Amniotic stem cell (primary cell): ENCODE data around the gene UBA7.
"Not testable (repeated sequence)": the region's sequence is repeated elsewhere in the genome, so short reads cannot be mapped to it uniquely, and the experiment has no call there.

Experiments used
- DNase-seq: peaks from one replicate; lab custom pipeline; 2025; lab: John Stamatoyannopoulos, UW

The UBA7 gene

DNA sequence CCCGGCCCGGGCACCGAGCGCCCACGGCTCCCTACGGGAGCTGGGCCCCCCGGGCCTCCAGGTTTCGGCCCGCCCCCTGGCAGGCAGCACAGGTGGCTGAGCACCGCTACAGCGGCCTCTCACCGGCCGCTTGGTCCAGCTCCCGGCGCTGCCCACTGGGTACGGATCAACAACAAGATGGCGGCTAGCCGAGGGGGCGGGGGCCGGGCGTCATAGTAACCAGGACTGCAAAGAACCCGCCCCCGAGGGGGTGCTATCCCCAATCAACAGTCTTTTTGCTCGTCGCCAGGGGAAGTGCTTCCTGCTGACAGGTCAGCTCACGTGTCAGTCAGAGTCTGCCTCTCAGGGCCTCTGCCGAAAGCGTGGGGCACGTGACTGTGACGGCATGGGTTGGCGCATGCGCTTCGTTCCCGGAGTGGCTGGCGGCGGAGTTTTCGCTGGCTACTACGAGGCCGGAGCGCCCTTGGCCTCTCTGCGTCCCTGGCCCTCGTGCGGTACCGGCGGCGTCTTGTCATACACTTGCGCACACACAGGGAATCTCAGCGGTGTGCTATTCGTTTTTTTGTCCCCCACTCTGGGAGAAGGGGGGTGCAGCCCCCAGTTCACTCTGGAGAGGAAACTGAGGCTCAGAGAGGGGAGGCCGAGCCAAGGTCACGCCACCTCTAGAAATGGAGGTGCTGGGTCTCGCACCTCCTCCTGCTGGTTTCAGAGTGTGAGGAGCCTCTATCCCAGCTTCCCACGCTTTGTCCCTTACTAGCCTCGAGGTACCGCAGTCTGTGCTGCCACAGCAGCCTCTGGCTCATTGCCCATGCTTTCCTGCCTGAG is 27.2 kb downstream of the UBA7 start, which contains the start of gene IP6K1:
TSS of gene IP6K1 (minus strand) at position 186 of the 825 bp plus-strand sequence. CDS start 38,502 bp downstream, outside the sequence.
- DNase-seq, result peak; percentile 99

DNA sequence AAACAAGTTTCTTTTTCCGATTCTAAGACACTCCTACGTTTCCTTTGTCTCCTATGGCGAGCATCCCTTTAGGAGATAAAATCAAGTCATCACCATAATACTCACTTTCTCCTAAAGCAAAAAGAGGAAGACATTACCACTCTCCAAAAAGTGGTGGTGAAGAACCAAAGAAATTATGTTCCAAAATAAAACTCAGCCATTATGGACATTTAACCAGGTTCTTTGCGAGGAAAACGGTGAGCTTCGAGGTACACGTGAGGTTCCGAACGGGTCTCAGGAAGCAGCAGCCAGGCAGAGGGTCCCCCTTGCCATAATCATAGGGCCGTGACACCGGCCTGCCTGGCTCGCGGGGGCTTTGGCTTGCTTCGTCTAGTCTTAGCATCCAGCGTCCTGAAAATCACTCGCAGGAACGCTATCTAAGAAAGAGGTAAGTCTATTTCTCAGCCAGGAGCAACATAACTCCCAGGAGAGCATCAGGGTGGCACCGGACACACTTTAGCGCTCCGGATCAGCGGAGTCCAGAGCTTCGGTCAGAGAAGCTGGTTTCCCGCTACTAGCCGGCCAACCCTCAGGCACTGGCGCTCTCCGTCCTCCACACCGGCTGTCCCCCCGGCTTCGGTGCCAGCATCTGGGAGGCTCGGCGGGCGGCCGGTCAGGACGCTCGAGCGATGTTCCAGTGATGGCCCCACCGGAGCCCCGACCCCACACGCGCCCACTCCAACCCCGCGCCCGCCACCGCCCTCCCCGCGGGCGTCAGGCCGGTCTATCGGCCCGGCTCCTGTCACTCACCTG is 28.0 kb downstream of the UBA7 start:
- DNase-seq, result no peak

DNA sequence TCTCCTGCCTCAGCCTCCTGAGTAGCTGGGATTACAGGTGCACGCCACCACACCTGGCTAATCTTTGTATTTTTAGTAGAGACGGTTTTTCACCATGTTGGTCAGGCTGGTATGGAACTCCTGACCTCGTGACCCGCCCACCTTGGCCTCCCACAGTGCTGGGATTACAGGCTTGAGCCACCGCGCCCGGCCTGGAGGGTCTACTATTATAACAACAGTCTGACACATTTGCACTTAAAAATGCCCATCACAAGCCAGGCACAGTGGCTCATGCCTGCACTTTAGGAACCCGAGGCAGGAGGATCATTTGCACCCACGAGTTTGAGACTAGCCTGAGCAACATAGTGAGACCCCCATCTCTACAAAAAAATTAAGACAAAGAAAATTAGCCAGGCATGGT is 31.5 kb downstream of the UBA7 start:
- DNase-seq, result not testable (repeated sequence)

DNA sequence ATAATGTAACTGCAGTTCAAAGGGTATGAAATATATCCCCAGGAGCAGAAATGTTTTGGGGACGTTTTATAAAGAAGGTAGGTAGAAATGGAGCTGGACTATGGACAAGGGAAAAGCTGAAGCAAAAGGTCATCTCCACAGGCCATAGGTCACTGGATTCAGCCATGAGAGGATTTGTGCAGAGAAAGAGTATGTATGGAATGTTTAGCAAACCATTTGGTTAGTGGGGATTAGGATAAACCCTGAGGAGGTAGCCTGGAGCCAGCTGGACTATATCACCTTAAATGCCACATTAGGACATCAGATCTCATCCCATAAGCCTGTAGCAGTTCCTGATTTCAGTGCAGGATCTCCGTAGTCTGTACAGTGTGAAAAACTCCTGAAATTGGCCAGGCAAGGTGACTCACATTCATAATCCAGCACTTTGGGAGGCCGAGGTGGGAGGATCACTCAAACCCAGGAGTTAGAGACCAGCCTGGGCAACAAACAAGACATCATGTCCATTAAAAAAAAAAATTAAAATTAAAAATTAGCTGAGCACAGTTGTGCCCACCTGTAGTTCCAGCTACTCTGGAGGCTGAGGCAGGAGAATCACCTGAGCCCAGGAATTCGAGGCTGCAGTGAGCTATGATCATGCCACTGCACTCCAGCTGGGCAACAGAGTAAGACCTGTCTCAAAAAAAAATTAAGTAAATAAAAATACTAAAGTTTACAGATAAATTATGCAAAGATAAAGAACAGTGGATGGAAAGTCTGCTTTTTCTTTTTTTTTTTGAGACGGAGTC is 32.1 kb downstream of the UBA7 start:
- DNase-seq, result no peak

DNA sequence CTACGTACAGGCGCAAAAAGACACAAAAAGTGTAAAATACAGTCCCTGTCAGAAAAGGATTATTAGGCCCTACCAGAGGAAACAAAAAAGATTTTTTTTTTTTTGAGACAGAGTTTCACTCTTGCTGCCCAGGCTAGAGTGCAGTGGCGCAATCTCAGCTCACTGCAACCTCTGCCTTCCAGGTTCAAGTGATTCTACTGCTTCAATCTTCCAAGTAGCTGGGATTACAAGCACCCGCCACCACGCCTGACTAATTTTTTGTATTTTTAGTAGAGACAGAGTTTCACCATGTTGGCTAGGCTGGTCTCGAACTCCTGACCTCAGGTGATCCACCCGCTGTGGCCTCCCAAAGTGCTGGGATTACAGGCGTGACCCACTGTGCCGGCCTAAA is 32.8 kb downstream of the UBA7 start:
- not testable (repeated sequence) for DNase-seq

DNA sequence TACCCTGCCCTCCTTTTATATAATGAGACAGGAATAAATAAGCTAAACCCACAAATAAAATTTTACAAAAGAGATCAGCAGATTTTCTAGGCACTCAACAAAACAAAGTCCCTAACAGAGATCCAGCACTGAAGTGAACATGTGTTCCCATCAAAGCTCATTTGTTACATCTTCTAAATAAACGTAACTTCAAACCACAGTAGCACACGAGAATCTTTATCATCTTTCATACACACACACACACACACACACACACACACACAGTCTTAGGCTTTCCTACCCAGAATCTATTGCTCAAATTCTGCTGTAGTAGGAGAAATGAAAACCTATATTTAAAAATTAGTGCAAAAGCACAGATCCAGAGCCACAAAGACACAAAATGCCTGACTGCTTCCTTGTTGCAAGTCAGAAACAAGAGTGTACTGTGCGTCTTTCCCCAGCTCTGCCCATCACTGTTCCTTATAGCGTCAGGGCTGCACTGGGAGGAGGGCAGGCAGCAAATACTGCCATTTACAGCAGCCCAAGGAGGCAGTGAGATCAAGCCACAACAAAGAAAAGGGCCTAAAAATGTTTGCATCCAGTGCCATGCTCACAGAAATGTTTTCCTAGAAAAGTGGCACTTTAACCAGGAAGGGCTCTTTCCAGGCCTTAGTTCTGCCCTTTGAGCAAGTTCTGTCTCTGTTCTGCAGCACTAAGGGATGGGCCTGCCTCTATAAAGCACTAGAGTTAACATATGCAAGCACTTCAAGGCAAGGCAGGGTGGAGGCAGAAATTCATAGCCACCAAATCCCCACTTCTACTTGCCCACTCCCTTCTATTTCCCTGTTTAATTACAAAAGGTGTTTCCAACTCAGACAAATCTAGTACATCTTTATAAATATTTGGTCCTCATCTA is 33.4 kb downstream of the UBA7 start:
- no peak for DNase-seq

DNA sequence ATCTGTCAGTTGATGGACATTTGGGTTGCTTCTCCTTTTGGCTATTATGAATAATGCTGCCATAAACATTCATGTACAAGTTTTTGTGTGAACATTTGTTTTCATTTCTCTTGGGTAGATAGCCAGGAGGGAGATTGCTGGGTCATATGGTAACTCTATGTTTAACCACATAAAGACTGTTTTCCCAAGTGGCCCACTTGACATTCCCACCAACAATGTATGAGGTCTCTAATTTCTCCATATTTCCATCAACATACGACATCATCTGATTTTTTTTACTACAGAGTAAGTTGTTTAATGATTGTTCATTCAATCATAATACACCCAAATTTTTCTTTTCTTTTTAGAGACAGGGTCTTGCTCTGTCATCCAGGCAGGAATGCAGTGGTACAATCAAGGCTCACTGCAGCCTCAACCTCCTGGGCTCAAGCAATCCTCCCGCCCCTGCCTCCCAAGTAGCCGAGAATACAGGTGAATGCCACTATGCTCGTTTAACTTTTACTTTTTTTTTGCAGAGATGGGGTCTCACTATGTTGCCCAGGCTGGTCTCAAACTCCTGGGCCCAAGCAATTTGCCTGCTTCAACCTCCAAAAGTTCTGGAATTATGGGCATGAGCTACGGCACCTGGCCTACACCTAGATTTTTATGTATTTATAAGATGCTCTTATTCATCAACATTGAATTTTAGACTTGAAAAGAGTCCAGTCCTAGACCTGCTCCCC is 34.2 kb downstream of the UBA7 start:
- no peak for DNase-seq

DNA sequence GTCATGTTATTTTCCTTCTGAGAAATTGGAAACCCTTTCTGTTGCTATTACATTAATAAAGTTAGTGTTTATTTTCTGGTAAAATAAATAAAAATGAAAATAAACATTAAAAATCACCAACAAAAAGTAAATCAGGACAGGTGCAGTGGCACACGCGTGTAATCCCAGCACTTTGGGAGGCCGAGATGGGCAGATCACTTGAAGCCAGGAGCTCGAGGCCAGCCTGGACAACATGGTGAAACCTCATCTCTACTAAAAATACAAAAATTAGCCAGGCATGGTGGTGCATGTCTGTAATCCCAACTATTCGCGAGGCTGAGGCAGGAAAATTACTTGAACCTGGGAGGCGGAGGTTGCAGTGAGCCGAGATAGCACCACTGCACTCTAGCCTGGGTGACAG is 37.7 kb downstream of the UBA7 start:
- DNase-seq, result not testable (repeated sequence)

DNA sequence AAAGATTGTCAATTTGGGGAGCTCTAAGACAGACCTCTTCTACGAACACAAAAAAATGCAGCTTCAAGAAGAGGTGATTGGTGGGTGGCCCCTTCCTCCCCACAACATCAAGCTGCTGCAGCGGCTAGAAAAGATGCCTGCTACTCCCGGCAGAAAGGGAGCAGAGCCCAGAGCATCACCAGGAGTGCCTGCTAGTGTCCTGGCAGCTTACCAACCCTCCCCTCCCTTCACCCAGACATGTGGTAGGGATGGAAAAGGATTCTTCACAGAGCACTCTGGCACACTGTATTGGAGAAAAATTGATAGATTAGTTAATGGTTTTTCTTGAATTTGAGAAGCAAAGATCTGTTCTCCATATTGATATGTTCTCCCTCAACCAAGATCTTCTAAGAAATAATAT is 38.2 kb downstream of the UBA7 start:
- DNase-seq, result no peak

DNA sequence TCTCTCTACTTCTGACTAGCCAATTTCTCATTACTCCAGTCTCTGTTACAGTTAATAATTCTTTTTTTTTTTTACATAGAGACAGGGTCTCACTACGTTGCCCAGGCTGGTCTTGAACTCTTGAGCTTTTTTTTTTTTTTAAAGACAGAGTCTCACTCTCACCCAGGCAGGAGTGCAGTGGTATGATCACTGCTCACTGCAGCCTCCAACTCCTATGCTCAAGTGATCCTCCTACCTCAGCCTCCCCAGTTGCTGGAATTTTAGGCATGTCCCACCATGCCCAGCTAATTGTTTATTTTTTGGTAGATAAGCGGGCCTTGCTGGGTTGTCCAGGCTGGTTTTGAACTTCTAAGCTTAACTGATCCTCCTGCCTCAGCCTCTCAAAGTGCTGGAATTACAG is 41.0 kb downstream of the UBA7 start:
- DNase-seq, result no peak

DNA sequence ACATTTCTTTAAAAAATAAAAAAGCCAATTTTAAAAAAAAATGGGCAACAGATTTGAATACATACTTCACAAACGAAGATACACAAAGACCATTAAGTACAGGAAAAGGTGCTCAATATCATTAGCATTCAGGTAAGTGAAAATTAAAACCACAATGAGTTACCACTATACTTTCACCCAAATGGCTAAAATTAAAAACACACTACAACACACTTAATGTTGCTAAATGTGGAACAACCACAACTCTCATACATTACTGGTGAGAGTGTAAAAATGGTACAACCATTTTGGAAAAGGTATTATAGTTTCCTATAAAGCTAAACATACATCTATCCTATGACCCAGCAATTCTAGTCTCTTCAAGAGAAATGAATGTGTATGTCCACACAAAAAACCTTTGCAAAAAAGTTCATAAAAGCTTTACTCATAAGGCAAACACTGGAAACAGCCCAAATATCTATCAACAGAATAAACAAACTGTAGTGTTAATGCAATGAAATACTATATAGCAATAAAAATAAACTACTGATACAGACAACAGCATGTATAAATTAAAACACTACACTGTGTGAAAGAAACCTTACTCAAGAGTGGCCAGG is 42.3 kb downstream of the UBA7 start:
- no peak for DNase-seq

DNA sequence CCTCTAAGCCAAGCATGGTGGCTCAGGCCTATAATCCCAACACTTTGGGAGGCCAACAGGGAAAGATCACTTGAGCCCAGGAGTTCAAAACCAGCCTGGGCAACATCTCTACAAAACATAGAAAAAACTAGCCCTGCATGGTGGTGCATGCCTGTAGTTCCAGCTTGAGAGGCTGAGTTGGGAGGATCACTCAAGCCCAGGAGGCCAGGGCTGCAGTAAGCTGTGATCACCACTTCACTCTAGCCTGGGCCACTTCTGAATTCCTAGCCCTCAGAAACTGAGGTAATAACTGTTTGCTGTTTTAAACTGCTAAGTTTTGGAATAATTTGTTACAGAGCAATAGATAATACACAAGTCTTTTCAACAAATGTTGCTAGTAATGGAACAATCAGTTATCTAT is 43.8 kb downstream of the UBA7 start:
- DNase-seq, result no peak

DNA sequence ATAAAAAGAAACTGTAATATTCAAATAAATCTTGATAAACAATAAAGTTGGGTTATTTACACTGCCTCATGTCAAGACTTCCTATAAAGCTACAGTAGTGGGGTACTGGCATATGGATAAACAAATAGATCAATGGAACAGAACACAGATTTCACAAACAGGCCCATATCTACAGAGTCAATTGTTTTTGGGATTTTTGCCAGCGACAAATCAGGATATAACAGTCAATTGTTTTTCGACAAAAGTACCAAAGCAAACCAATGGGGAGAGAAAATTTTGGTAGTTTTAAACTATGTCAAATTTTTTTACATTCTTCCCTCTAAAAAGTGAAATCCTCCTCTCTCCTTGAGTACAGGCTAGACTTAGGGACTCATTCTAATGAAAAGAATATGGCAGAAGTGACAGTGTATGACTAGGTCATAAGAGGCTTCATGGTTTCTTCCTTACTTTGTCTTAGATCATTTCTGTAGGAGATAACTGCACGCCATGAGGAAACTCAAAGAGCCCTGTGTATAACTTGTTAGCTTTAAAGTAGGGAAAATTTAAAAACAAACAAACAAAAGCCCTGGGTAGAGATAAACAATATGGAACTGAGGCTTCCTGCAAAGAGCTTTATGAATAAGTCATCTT is 44.4 kb downstream of the UBA7 start:
- DNase-seq, result no peak

DNA sequence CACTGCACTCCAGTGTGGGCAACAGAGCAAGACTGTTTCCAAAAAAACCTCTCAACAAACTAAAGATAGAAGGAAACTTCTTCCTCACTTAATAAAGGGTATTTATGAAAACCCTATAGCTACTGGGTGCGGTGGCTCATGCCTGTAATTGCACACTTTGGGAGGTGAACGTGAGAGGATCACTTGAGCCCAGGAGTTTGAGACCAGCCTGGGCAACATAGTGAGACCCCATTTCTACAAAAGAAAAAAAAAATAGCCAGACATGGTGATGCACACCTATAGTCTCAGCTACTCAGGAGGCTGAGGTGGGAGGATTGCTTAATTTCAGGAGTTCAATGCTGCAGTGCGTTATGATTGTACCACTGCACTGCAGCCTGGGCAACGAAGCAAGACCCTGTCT is 49.8 kb downstream of the UBA7 start:
- no peak for DNase-seq

DNA sequence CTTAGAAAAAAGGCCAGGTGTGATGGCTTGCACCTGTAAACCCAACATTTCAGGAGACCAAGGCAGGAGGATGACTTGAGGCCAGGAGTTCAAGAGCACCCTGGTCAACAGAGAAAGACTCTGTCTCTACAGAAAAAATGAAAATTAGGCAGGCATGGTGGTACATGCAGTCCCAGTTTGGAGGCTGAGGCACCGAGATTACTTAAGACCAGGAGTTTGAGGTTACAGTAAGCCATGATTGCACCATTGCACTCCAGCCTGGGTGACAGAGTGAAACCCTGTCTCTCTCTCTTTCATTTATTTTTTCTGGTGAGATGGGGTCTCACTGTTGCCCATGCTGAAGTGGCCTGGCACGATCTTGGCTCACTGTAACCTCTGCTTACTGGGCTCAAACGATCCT is 52.1 kb downstream of the UBA7 start:
- no peak for DNase-seq

DNA sequence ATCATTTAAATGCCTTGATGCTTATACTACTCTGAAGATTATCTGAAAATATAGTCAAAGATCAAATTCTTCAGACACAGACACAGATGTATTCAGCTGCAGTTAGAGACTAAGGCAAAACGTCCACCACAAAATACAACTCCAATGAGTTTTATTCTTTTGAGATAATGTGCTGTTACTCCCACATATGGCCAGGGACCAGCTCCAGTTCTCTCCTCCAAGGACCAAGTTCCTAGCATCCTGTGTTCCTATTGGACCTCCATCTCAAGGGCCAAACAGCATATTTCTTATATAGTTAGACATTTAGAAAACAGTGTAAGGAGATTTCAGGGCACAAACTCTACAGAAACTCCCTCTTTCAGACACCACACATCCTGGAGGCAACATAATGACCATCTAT is 54.5 kb downstream of the UBA7 start:
- no peak for DNase-seq

DNA sequence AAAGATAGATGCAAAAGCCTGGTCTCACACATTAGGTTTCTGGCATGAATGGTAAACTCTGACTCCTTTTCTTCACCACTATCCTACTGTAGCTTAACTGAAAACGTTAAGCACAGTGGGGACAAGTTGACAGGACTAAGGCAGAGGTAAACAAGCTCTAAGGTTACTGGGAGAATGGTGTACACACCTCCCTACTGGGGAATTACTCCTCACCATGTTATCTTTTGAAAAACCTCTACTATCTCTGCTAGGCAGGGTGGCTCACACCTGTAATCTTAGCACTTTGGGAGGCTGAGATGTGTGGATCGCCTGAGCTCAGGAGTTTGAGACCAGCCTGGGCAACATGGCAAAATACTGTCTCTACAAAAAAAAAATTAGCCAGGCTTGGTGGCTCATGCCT is 56.6 kb downstream of the UBA7 start:
- DNase-seq, result no peak

DNA sequence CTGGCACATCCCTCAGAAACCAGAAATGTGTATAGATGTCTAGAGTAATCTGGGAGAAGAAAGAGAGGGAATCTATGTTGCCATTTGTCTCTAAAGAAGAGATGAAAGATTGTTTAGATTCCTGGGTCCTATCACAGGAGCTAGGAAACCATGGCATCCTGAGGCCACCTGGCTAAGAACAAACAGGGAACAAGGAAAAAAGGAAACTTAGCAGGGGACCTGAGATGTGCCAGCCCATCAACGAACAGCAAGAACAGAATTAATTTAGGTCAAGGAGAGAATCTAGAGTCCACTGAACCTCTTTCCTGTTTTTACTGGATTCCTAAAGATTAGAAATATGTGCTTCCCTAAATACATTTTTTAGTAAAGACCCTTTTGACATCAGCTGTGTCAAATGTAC is 57.7 kb downstream of the UBA7 start:
- no peak for DNase-seq
